HG03280 (cell line): ENCODE data around the gene PHACTR1.
"Not testable (repeated sequence)": the region's sequence is repeated elsewhere in the genome, so short reads cannot be mapped to it uniquely, and the experiment has no call there.

Experiments used
- ATAC-seq: cut with Tn5 transposase; IDR thresholded peaks from one replicate; pipeline ENCODE4 v1.9.1; 2021; ENCODE audit warnings: mild to moderate bottlenecking, moderate library complexity; ENCODE audit not compliant: unreplicated experiment

The PHACTR1 gene

GRCh38 chr6:13216236-13217014 is 499.9 kb downstream of the PHACTR1 start:
- ATAC-seq, result no peak

GRCh38 chr6:13217206-13217905 is 500.8 kb downstream of the PHACTR1 start:
- ATAC-seq, result no peak

- no peak for ATAC-seq
Observed at GRCh38 chr6:13220266-13220665, 503.7 kb downstream of the PHACTR1 start.

GRCh38 chr6:13222048-13222447 is 505.5 kb downstream of the PHACTR1 start:
- ATAC-seq, result no peak

- no peak for ATAC-seq
Observed at GRCh38 chr6:13226071-13226470, 509.5 kb downstream of the PHACTR1 start.

- no peak for ATAC-seq
Observed at GRCh38 chr6:13228264-13229204, 512.0 kb downstream of the PHACTR1 start.

- ATAC-seq, result peak; percentile 63
Observed at GRCh38 chr6:13229205-13230085, 512.9 kb downstream of the PHACTR1 start.

- no peak for ATAC-seq
Observed at GRCh38 chr6:13233106-13233505, 516.5 kb downstream of the PHACTR1 start.

GRCh38 chr6:13234130-13234529 is 517.6 kb downstream of the PHACTR1 start:
- ATAC-seq, result no peak

- ATAC-seq, result no peak
Observed at GRCh38 chr6:13235339-13235738, 518.8 kb downstream of the PHACTR1 start.

- no peak for ATAC-seq
Observed at GRCh38 chr6:13237318-13237717, 520.8 kb downstream of the PHACTR1 start.

- no peak for ATAC-seq
Observed at GRCh38 chr6:13238017-13238416, 521.5 kb downstream of the PHACTR1 start.

GRCh38 chr6:13238640-13239216 is 522.2 kb downstream of the PHACTR1 start:
- ATAC-seq, result no peak

GRCh38 chr6:13239530-13240455 is 523.2 kb downstream of the PHACTR1 start:
- no peak for ATAC-seq

GRCh38 chr6:13241364-13241763 is 524.8 kb downstream of the PHACTR1 start:
- no peak for ATAC-seq

GRCh38 chr6:13242178-13242577 is 525.6 kb downstream of the PHACTR1 start:
- no peak for ATAC-seq

- no peak for ATAC-seq
Observed at GRCh38 chr6:13242590-13242989, 526.0 kb downstream of the PHACTR1 start.

- ATAC-seq, result no peak
Observed at GRCh38 chr6:13243033-13243432, 526.5 kb downstream of the PHACTR1 start.

- not testable (repeated sequence) for ATAC-seq
Observed at GRCh38 chr6:13243745-13244144, 527.2 kb downstream of the PHACTR1 start.
